ENCODE data around the gene SLC9A3. TPM values are rescaled to one million over a fixed set of nuclear protein-coding genes. Genes with fewer than 3 reads are reported as not detected.

SLC9A3 gene
- total RNA-seq, 4 donors from 2014 or later, result 3.7 to 5.9 (median 4.3) TPM

GRCh38 chr5:482506-482905 lies 41.7 kb downstream of the SLC9A3 start:
- peaks cover 76% of the 10 kb centered on the region for H3K27me3 ChIP-seq

GRCh38 chr5:482021-482420 lies 42.2 kb downstream of the SLC9A3 start:
- no peak for DNase-seq (ENCODE audit: low spot score in 2 of 2)
- TF ChIP-seq EP300 (IDR thresholded peaks at IDR 0.05) (no peak), POLR2A (IDR thresholded peaks at IDR 0.05) (no peak), POLR2AphosphoS5 (IDR thresholded peaks at IDR 0.05) (no peak)
- TF ChIP-seq, protein P1, sequence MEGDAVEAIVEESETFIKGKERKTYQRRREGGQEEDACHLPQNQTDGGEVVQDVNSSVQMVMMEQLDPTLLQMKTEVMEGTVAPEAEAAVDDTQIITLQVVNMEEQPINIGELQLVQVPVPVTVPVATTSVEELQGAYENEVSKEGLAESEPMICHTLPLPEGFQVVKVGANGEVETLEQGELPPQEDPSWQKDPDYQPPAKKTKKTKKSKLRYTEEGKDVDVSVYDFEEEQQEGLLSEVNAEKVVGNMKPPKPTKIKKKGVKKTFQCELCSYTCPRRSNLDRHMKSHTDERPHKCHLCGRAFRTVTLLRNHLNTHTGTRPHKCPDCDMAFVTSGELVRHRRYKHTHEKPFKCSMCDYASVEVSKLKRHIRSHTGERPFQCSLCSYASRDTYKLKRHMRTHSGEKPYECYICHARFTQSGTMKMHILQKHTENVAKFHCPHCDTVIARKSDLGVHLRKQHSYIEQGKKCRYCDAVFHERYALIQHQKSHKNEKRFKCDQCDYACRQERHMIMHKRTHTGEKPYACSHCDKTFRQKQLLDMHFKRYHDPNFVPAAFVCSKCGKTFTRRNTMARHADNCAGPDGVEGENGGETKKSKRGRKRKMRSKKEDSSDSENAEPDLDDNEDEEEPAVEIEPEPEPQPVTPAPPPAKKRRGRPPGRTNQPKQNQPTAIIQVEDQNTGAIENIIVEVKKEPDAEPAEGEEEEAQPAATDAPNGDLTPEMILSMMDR (IDR thresholded peaks at IDR 0.05), result no peak
- 64% methylated on average over 13 of the region's 24 CpGs for WGBS
- Histone ChIP-seq H3K9me3 (no peaks in the 10 kb centered on the region), H3K27ac (no peak overlapping the region), H3K36me3 (no peaks in the 10 kb centered on the region), H3K4me1 (peaks cover 12% of the 10 kb centered on the region), H3K4me3 (no peak overlapping the region), H3K27me3 (peaks cover 78% of the 10 kb centered on the region)

More at GRCh38 chr5:482506-482905, 41.7 kb downstream of the SLC9A3 start:
- Histone ChIP-seq H3K36me3 (no peaks in the 10 kb centered on the region), H3K4me3 (no peak overlapping the region), H3K4me1 (peaks cover 12% of the 10 kb centered on the region), H3K27ac (no peak overlapping the region), H3K9me3 (no peaks in the 10 kb centered on the region)
- 90% methylated on average over 8 of the region's 27 CpGs for WGBS
- DNase-seq (ENCODE audit: low spot score in 2 of 2), result no peak
- TF ChIP-seq, protein P1 (IDR thresholded peaks at IDR 0.05), result no peak
- no peak for TF ChIP-seq POLR2A (IDR thresholded peaks at IDR 0.05)

DNA sequence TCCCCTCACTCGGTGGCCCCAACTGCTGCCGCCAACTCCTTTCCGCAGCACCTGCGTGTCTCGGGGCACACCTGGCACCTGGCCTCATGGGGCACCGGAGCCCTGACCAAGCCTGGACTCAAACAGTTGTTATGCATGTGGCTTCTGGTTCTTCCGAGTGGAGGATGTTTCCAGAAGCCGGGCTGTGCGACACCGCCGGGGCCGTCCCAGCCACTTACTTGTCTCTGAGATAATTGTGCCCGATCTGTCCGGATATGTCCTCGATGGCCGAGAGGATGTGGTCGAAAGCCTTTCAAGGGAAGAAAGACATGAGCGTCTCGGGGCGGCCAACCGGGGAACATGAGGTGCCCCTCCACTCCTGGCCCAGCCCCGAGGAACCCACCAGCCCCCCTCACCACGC lies 42.9 kb downstream of the SLC9A3 start:
- no peak for TF ChIP-seq POLR2AphosphoS5 (IDR thresholded peaks at IDR 0.05)
- TF ChIP-seq POLR2A (IDR thresholded peaks at IDR 0.05), result no peak
- TF ChIP-seq, protein P1 (IDR thresholded peaks at IDR 0.05), result no peak
- no peak for TF ChIP-seq EP300 (IDR thresholded peaks at IDR 0.05)
- 88% methylated on average over 23 of the region's 23 CpGs for WGBS
- no peak for DNase-seq (ENCODE audit: low spot score in 2 of 2)
- H3K4me1 ChIP-seq, result peaks cover 15% of the 10 kb centered on the region
- no peak overlapping the region for H3K4me3 ChIP-seq
- H3K27ac ChIP-seq, result no peak overlapping the region
- H3K9me3 ChIP-seq, result no peaks in the 10 kb centered on the region
- peaks cover 82% of the 10 kb centered on the region for H3K27me3 ChIP-seq
- H3K36me3 ChIP-seq, result no peaks in the 10 kb centered on the region

DNA sequence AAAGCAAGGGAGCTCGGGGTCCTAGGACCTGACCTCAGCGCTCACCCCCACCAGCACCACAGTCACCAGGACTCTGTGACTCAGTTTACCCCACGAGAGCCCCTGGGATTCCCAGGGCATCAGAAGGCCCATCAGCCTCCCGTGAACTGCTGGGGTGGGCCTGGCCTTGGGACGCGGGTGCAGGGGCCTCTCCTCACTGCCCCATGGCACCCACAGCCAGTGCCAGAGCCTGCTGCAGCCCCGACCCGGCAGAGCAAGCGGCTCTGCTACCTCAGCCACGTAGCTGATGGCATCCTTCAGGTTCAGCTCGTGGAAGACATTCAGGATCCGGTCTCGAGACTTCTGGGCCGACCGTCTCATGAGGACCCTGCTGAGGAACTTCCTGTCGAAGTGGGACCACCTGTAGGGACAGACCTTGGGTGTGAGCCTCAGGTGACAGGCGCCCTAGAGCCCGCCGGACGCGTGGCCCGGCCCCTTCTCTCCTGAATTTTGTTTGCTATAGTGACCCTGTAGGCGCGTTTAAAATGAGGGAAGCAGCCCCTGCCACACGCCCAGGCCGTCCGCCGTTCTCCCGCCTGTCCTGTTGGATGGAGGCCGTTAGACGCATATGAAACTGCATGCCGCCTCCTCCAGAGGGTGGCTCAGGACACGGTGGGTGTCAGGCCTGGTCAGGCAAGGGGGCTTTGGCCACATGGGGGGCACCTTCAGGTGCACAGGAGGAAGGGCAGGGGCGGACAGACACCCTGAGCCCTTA lies 44.5 kb downstream of the SLC9A3 start:
- no peak for DNase-seq (ENCODE audit: low spot score in 2 of 2)
- Histone ChIP-seq H3K27me3 (peaks cover 86% of the 10 kb centered on the region), H3K4me3 (no peak overlapping the region), H3K4me1 (peaks cover 19% of the 10 kb centered on the region), H3K9me3 (no peaks in the 10 kb centered on the region), H3K27ac (no peak overlapping the region), H3K36me3 (no peaks in the 10 kb centered on the region)
- no peak for TF ChIP-seq EP300 (IDR thresholded peaks at IDR 0.05)
- TF ChIP-seq, protein P1 (IDR thresholded peaks at IDR 0.05), result no peak
- TF ChIP-seq POLR2A (IDR thresholded peaks at IDR 0.05), result no peak
- no peak for TF ChIP-seq POLR2AphosphoS5 (IDR thresholded peaks at IDR 0.05)
- 60% methylated on average over 21 of the region's 34 CpGs for WGBS

DNA sequence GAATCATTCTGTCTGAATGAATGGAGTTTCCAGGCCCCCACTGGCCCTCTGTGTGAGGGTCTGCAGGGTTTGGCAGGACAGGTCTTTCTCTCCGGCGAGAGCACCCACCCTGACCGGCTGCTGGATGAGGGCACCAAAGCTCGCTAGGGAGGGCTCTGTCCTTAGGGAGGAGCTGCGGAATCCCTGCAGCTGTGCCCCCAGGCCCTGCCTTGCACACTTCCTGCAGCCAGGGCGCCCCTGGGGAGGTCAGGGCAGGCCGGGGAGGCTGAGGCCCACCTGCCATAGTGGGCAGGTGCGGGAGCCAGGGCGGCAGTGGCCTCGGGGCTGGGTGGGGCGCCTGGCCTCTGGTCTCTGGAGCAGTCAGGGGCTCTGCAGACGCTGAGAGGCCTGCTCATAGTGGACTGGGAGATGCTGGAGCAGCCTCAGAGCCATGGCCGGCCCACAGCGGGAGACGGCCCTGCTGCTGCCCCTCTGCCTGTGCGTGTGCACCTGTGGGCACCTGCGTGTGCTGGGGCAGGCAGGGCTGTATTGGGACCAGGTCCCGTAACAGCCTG lies 45.2 kb downstream of the SLC9A3 start:
- Histone ChIP-seq H3K36me3 (no peaks in the 10 kb centered on the region), H3K4me3 (no peak overlapping the region), H3K27me3 (peaks cover 82% of the 10 kb centered on the region), H3K4me1 (peaks cover 21% of the 10 kb centered on the region), H3K27ac (no peak overlapping the region), H3K9me3 (no peaks in the 10 kb centered on the region)
- TF ChIP-seq POLR2AphosphoS5 (IDR thresholded peaks at IDR 0.05) (no peak), POLR2A (IDR thresholded peaks at IDR 0.05) (no peak), EP300 (IDR thresholded peaks at IDR 0.05) (no peak)
- TF ChIP-seq, protein P1 (IDR thresholded peaks at IDR 0.05), result no peak
- WGBS, result no CpG with 5 or more reads among the region's 18 CpGs
- no peak for DNase-seq (ENCODE audit: low spot score in 2 of 2)
